T-helper 1 cell treated with Interleukin-12 subunit alpha and Interleukin-12 subunit beta and Interleukin-4 antibody, amounts not matched to agents 30 μg/mL and 1 μg/mL, for 36 hours (primary cell): ENCODE measurements around the gene KCNH1.

Experiments
- H3K27ac Mint-ChIP-seq: one replicate; pipeline ENCODE4 v1.8.0; 2021; ENCODE audit warnings: mild to moderate bottlenecking, mixed read lengths
- H3K27me3 Mint-ChIP-seq: one replicate; pipeline ENCODE4 v1.8.0; 2021; ENCODE audit warnings: low read depth, mixed read lengths
- H3K36me3 Mint-ChIP-seq: one replicate; pipeline ENCODE4 v1.8.0; 2021; ENCODE audit warnings: low read depth, mixed read lengths
- H3K4me1 Mint-ChIP-seq: one replicate; pipeline ENCODE4 v1.8.0; 2021; ENCODE audit warnings: low read depth, mixed read lengths
- H3K4me3 Mint-ChIP-seq: one replicate; pipeline ENCODE4 v1.8.0; 2021; ENCODE audit warnings: mild to moderate bottlenecking, moderate library complexity, mixed read lengths
- H3K9me3 Mint-ChIP-seq: one replicate; pipeline ENCODE4 v1.8.0; 2021; ENCODE audit warnings: mixed read lengths

The KCNH1 gene

GRCh38 chr1:211133836-211134669 is at the start of gene KCNH1:
KCNH1 (minus strand) TSS chr1:211134148; CDS start chr1:211133945, 203 bp downstream.
- H3K27ac Mint-ChIP-seq: no peak within 1 kb of the TSS
- H3K36me3 Mint-ChIP-seq: no peaks in the 10 kb centered on the region
- peak within 1 kb of the TSS; percentile 48 for H3K4me3 Mint-ChIP-seq
- H3K9me3 Mint-ChIP-seq: no peaks in the 10 kb centered on the region
- H3K27me3 Mint-ChIP-seq: peaks cover 78% of the 10 kb centered on the region
- H3K4me1 Mint-ChIP-seq: peaks cover 3% of the 10 kb centered on the region

GRCh38 chr1:211182746-211183145 is 48.8 kb upstream of the KCNH1 start:
- Mint-ChIP-seq H3K36me3 (no peaks in the 10 kb centered on the region), H3K9me3 (no peaks in the 10 kb centered on the region), H3K4me1 (no peaks in the 10 kb centered on the region), H3K27ac (no peak overlapping the region), H3K27me3 (peaks cover 8% of the 10 kb centered on the region), H3K4me3 (no peak overlapping the region)

- H3K4me1 Mint-ChIP-seq: no peaks in the 10 kb centered on the region
- no peaks in the 10 kb centered on the region for H3K36me3 Mint-ChIP-seq
- H3K27me3 Mint-ChIP-seq: peaks cover 9% of the 10 kb centered on the region
- no peak overlapping the region for H3K27ac Mint-ChIP-seq
- H3K4me3 Mint-ChIP-seq: no peak overlapping the region
- peaks cover 14% of the 10 kb centered on the region for H3K9me3 Mint-ChIP-seq
Measured at GRCh38 chr1:211174375-211174774, 40.4 kb upstream of the KCNH1 start.

- Mint-ChIP-seq H3K4me3 (no peak overlapping the region), H3K27ac (no peak overlapping the region), H3K27me3 (peaks cover 10% of the 10 kb centered on the region), H3K36me3 (no peaks in the 10 kb centered on the region), H3K4me1 (no peaks in the 10 kb centered on the region), H3K9me3 (peaks cover 23% of the 10 kb centered on the region)
Measured at GRCh38 chr1:211172657-211173056, 38.7 kb upstream of the KCNH1 start.

- Mint-ChIP-seq H3K36me3 (no peaks in the 10 kb centered on the region), H3K9me3 (peaks cover 29% of the 10 kb centered on the region), H3K27me3 (peaks cover 14% of the 10 kb centered on the region), H3K27ac (no peak overlapping the region), H3K4me1 (no peaks in the 10 kb centered on the region), H3K4me3 (no peak overlapping the region)
Measured at GRCh38 chr1:211169353-211169752, 35.4 kb upstream of the KCNH1 start.

- Mint-ChIP-seq H3K4me1 (no peaks in the 10 kb centered on the region), H3K27ac (no peak overlapping the region), H3K27me3 (peaks cover 2% of the 10 kb centered on the region), H3K9me3 (peaks cover 11% of the 10 kb centered on the region), H3K4me3 (no peak overlapping the region), H3K36me3 (no peaks in the 10 kb centered on the region)
Measured at GRCh38 chr1:211158866-211159265, 24.9 kb upstream of the KCNH1 start.

- no peaks in the 10 kb centered on the region for H3K27me3 Mint-ChIP-seq
- no peaks in the 10 kb centered on the region for H3K4me1 Mint-ChIP-seq
- H3K27ac Mint-ChIP-seq: no peak overlapping the region
- H3K4me3 Mint-ChIP-seq: no peak overlapping the region
- peaks cover 11% of the 10 kb centered on the region for H3K9me3 Mint-ChIP-seq
- H3K36me3 Mint-ChIP-seq: no peaks in the 10 kb centered on the region
Measured at GRCh38 chr1:211155040-211155439, 21.1 kb upstream of the KCNH1 start.

- no peaks in the 10 kb centered on the region for H3K36me3 Mint-ChIP-seq
- H3K27me3 Mint-ChIP-seq: no peaks in the 10 kb centered on the region
- H3K4me3 Mint-ChIP-seq: no peak overlapping the region
- no peaks in the 10 kb centered on the region for H3K4me1 Mint-ChIP-seq
- H3K27ac Mint-ChIP-seq: no peak overlapping the region
- peaks cover 11% of the 10 kb centered on the region for H3K9me3 Mint-ChIP-seq
Measured at GRCh38 chr1:211153932-211154331, 20.0 kb upstream of the KCNH1 start.

- H3K4me1 Mint-ChIP-seq: no peaks in the 10 kb centered on the region
- no peak overlapping the region for H3K27ac Mint-ChIP-seq
- H3K36me3 Mint-ChIP-seq: no peaks in the 10 kb centered on the region
- peaks cover 16% of the 10 kb centered on the region for H3K27me3 Mint-ChIP-seq
- no peaks in the 10 kb centered on the region for H3K9me3 Mint-ChIP-seq
- H3K4me3 Mint-ChIP-seq: no peak overlapping the region
Measured at GRCh38 chr1:211148366-211148765, 14.4 kb upstream of the KCNH1 start.

- Mint-ChIP-seq H3K9me3 (no peaks in the 10 kb centered on the region), H3K4me3 (no peak overlapping the region), H3K4me1 (no peaks in the 10 kb centered on the region), H3K27ac (no peak overlapping the region), H3K36me3 (no peaks in the 10 kb centered on the region), H3K27me3 (peaks cover 21% of the 10 kb centered on the region)
Measured at GRCh38 chr1:211145944-211146343, 12.0 kb upstream of the KCNH1 start.

- peaks cover 78% of the 10 kb centered on the region for H3K27me3 Mint-ChIP-seq
Measured at GRCh38 chr1:211135342-211135950, 1.5 kb upstream of the KCNH1 start.

GRCh38 chr1:211133393-211133835 is 534 bp downstream of the KCNH1 start:
- H3K36me3 Mint-ChIP-seq: no peaks in the 10 kb centered on the region
- H3K27ac Mint-ChIP-seq: no peak overlapping the region
- peaks cover 3% of the 10 kb centered on the region for H3K4me1 Mint-ChIP-seq
- peaks cover 78% of the 10 kb centered on the region for H3K27me3 Mint-ChIP-seq
- no peaks in the 10 kb centered on the region for H3K9me3 Mint-ChIP-seq
- H3K4me3 Mint-ChIP-seq: peak overlapping the region; percentile 48

More at GRCh38 chr1:211135342-211135950, 1.5 kb upstream of the KCNH1 start:
- no peak overlapping the region for H3K27ac Mint-ChIP-seq
- H3K4me3 Mint-ChIP-seq: no peak overlapping the region
- H3K4me1 Mint-ChIP-seq: peaks cover 3% of the 10 kb centered on the region
- no peaks in the 10 kb centered on the region for H3K36me3 Mint-ChIP-seq
- H3K9me3 Mint-ChIP-seq: no peaks in the 10 kb centered on the region

GRCh38 chr1:211132721-211133392 is 1.1 kb downstream of the KCNH1 start:
- peaks cover 3% of the 10 kb centered on the region for H3K4me1 Mint-ChIP-seq
- H3K9me3 Mint-ChIP-seq: no peaks in the 10 kb centered on the region
- no peak overlapping the region for H3K4me3 Mint-ChIP-seq
- no peak overlapping the region for H3K27ac Mint-ChIP-seq
- no peaks in the 10 kb centered on the region for H3K36me3 Mint-ChIP-seq
- H3K27me3 Mint-ChIP-seq: peaks cover 74% of the 10 kb centered on the region

- H3K36me3 Mint-ChIP-seq: no peaks in the 10 kb centered on the region
Measured at GRCh38 chr1:211129776-211130175, 4.2 kb downstream of the KCNH1 start.

GRCh38 chr1:211127166-211127565 is 6.8 kb downstream of the KCNH1 start:
- peaks cover 45% of the 10 kb centered on the region for H3K27me3 Mint-ChIP-seq

More at GRCh38 chr1:211129776-211130175, 4.2 kb downstream of the KCNH1 start:
- Mint-ChIP-seq H3K4me1 (peaks cover 3% of the 10 kb centered on the region), H3K27ac (no peak overlapping the region), H3K4me3 (no peak overlapping the region), H3K27me3 (peaks cover 55% of the 10 kb centered on the region), H3K9me3 (no peaks in the 10 kb centered on the region)

More at GRCh38 chr1:211127166-211127565, 6.8 kb downstream of the KCNH1 start:
- H3K36me3 Mint-ChIP-seq: no peaks in the 10 kb centered on the region
- H3K27ac Mint-ChIP-seq: no peak overlapping the region
- no peak overlapping the region for H3K4me3 Mint-ChIP-seq
- H3K9me3 Mint-ChIP-seq: no peaks in the 10 kb centered on the region
- no peaks in the 10 kb centered on the region for H3K4me1 Mint-ChIP-seq
